Effector CD8-positive, alpha-beta T cell (primary cell): ENCODE measurements around the gene YKT6.

ENCODE experiments used
- DNase-seq: peaks from one replicate; lab custom pipeline; 2025; lab: John Stamatoyannopoulos, UW

Gene YKT6

GRCh38 chr7:44218418-44219201 lies 17.8 kb downstream of the YKT6 start:
- DNase-seq, result no peak

- no peak for DNase-seq
Measured at GRCh38 chr7:44219371-44220045, 18.7 kb downstream of the YKT6 start.

DNA sequence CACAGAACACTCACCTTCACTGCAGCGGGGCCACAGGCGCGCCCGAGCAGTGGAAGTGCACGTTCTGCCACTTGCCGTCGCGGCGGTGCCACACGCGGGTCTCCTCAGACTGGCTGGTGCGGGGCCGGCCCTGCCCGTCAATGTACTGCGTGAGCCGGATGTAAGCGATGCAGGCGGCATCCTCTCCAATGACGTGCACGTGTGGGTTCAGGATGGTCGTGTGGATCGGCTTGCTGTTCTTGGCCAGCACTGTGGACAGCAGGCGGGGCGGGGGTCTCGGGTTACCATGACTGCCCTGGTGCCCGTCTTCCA lies 19.2 kb downstream of the YKT6 start:
- DNase-seq, result no peak

- no peak for DNase-seq
Measured at GRCh38 chr7:44220358-44221112, 19.8 kb downstream of the YKT6 start.

GRCh38 chr7:44221231-44221791 lies 20.5 kb downstream of the YKT6 start:
- no peak for DNase-seq

DNA sequence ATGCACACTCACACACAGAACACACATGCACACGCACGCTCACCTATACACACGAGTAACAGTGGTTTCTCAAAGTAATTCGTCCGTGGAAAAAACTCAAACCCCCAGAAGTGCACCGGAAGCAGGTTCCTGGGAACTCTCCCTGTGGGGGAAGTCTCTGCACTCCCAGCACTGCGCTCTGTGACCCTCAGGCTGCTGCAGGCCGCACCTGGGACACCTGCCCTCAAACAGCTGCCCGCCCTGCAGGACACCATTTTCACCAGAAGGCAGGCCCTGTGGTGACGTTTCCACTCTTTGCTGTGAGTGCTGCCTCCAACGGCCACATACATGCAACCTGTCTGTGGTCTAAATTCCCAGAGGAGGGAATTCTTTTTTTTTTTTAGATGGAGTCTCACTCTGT lies 21.3 kb downstream of the YKT6 start:
- no peak for DNase-seq

DNA sequence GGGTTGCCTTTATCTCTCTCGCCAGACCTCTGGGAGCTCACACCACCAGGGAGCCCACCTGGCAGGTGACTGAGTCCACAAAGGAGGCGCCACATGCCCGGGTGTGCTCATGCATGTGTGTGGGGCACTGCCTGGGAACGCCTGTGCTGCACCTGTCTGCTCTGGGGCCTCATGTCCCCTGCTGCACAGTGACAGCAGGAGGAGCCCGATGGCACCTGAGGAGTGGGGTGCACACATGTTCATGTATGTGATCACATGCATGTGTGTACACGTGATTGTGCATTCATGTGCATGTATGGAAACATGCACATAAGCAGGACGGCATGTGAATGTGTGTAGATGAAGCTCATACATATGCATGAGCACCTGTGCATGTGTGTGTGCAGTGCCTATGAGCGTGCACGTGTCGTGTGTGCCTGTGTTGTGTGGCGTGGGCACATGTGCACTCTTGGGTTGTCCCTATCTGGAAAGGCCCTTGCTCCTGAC lies 22.0 kb downstream of the YKT6 start:
- no peak for DNase-seq

GRCh38 chr7:44223362-44224079 lies 22.7 kb downstream of the YKT6 start:
- no peak for DNase-seq

GRCh38 chr7:44224080-44224973 lies 23.5 kb downstream of the YKT6 start:
- no peak for DNase-seq

GRCh38 chr7:44224974-44225565 lies 24.3 kb downstream of the YKT6 start:
- no peak for DNase-seq

DNA sequence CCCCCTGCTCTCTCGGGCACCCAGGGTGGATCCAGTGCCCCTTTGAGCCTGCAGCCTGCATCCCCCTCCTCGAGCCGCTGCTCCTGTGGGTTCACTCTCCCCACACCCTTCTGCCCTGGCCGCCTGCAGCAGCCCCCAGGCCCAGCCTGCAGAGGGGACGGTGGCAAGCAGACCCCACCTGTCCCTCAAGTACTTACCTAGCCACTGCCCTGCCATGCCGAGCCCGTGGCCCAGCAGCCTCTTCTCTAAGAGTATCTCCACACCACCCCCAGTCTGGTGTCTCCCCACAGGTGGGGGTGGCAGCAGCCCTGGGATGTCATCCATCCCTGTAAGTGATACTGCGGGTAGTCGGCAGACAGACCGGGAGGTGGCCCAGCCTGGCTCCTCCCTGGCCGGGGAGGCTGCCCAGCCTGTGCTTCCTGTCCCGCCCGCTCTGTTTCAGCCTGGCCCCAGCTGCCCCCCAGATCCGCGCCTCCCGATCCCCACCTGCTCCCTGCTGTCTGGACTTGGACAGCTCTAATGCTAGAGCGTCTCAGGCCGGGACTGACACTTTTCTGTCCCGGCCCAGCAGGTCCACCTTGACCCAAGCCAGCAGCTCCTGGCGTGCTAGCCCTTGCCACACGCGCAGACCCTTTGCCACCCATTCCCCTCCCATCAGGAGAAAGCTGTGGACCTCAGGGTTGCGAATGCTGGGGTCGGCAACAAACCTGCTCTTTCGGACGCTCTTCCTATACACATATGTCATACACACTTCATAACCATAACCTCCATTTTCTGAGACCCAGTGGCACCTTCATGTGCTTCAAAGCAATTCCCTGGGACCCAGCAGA lies 25.0 kb downstream of the YKT6 start:
- no peak for DNase-seq

DNA sequence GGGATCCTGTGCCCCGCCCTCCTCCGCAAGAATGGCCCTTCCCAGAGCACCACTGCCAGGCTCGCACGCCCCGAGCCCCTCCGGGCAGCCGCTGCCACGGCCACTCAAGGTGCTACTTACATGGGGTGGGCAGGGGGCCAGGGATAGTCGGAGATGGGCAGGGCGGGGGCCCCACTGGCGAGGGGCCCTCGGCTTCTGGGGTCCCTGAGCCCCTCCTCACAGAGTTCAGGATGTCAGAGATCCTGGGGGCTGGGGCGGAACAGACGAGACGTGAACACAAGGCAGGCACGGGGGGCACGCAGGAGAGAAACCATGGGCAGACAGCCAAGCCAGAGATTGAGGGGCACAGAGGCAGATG lies 25.6 kb downstream of the YKT6 start:
- no peak for DNase-seq

DNA sequence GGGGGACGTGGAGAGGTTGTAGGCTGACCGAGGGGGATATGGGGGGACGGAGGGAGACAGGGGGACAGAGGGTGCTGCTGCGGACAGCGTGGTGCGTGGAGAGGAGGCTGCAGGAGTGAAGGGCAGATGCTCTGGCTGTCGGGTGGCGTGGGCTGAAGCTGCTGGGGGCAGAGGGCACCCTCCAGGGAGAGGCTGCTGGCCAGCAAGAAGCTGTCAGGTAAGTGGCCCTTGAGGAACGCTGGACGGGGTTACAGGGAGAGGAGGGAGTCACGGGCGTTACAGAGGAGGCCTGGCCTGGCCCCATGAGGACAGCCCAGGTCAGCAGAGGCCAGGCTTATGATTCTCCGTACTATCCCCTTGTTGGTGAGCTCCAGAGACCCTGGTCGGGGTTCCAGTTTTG lies 27.1 kb downstream of the YKT6 start:
- no peak for DNase-seq

DNA sequence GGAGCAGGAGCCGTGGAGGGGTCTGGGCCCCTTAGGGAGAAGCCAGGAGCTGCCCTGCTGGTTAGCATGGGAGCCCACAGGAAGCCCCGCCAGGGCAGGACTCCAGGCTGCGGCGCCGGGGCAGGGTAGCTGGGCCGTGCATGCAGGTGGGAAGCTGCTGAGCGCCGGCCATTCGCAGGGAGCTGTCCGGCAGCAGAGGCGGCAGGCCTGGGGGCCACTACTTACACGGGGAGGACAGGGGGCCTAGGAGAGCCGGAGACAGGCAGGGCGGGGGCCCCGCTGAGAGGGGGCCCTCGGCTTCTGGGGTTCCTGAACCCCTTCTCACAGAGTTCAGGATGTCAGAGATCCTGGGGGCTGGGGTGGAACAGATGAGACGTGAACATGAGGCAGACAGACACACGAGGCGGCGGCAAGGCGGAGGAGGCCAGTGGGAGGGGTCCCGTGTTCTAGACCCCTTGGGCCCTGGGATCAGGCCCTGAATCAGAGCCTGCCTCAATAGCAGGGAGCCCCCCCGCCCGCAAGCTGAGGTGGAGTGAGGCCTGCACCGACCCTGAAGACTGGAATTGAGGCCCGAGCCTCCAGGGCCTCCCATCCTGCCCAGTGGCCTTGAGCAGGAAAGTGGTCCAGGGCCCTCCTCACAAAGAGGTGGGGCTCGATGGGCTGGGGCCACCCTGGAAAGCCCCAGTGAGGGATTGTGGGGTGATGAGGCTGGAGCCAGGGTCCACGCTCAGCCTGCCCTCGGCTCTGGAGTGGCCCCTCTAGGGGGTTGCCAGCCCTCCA lies 28.0 kb downstream of the YKT6 start:
- DNase-seq, result no peak

DNA sequence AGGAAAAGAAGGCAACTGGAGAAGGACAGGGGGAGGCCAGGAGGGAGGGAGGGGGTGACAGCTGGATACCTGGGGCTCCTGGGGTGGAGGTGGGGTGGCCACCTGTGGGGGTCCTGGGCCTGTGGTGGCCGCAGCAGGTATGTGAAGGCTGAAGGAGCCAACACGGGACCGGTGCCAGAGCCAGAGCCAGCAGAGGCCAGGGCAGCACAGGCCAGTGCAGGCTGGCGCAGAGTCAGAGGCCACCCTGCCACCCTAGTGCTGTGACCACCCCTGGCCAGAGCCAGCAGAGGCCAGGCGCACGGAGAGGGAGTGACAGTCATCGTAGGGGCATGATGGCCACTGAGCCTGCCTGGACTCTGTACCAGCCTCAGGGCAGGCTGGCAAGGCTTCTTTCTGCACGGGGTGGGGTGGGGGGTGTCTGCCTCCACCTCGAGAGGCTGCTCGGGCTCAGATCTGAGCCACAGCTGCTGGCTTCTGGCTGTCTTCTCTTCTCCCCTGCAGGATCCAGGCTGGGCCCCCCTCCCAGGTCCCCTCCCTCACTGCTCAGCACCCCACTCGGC lies 28.8 kb downstream of the YKT6 start:
- no peak for DNase-seq

GRCh38 chr7:44230286-44230685 lies 29.5 kb downstream of the YKT6 start:
- DNase-seq, result no peak

DNA sequence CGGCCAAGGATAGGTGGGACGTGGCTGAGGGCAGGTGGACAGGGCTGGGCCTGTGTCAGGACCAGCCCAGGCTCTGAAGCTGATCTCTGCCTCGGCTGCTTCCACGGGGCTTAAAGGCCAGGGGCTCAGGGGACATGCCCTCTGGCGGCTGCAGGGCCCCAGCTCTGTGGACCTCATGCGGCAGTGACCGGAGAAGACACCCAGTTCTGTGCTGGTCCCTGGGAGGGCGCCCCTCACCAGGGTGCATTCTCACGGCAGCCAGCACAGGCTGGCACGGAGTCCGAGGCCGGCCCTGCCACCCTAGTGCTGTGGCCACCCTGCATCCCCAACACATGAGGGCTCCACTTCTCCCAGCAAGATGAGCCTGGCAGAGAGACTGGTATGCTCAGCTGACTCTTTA lies 30.3 kb downstream of the YKT6 start:
- DNase-seq, result no peak

- DNase-seq, result no peak
Measured at GRCh38 chr7:44232396-44232795, 31.6 kb downstream of the YKT6 start.
